ENCODE results near the gene CADPS2. TPM values are rescaled to one million over a fixed set of nuclear protein-coding genes. Genes with fewer than 3 reads are reported as not detected.

Gene CADPS2
- total and polyA plus RNA-seq, 4 donors = 16.0 to 76.7 (median 27.7) TPM

DNA sequence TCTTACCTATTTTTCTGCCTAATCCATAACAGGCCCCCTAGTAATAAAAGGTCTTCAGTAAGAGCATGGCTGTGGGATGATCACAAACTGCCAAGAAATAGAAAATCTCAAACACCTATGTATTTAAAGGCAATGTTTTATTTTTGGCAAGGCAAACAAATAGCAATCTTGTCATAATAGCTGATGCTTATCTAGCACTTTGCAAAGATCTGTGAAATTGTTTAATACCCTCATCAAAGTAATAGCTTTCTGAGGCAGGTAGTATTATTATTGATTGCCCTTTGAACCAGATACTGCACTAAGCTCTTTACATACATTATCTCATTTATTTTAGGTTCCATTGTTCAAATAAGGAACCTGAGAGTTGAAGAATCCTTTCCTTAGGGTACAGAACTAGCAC lies 1.6 kb upstream of the CADPS2 start:
- Histone ChIP-seq H3K36me3 (ENCODE audit: control insufficient read depth in 4 of 4, insufficient read depth in 4 of 4, low read length in 4 of 4) (peaks cover 0 to 7% (median 0%) of the 10 kb centered on the region in 4 donors), H3K9me3 (ENCODE audit: control insufficient read depth in 4 of 4, insufficient read depth in 3 of 4, low read length in 3 of 4) (peaks cover 0 to 2% (median 0%) of the 10 kb centered on the region in 4 donors), H3K4me1 (ENCODE audit: control insufficient read depth in 5 of 5, insufficient read depth in 5 of 5, low read length in 5 of 5) (peaks cover 0 to 31% (median 9%) of the 10 kb centered on the region in 5 donors), H3K9ac (ENCODE audit: insufficient read depth in 1 of 2, low read length in 2 of 2) (peak overlapping the region in 1 of 2 donors; percentile 88), H3K27me3 (ENCODE audit: control insufficient read depth in 3 of 3, insufficient read depth in 3 of 3, low read length in 2 of 3) (no peaks in the 10 kb centered on the region), H3K4me3 (no peak overlapping the region), H3K27ac (ENCODE audit: low read depth in 1 of 2, low read length in 1 of 2) (no peak overlapping the region)
- ATAC-seq (ENCODE audit: insufficient read depth, low FRiP score) = no peak
- DNase-seq = no peak
- TF ChIP-seq, protein P1, sequence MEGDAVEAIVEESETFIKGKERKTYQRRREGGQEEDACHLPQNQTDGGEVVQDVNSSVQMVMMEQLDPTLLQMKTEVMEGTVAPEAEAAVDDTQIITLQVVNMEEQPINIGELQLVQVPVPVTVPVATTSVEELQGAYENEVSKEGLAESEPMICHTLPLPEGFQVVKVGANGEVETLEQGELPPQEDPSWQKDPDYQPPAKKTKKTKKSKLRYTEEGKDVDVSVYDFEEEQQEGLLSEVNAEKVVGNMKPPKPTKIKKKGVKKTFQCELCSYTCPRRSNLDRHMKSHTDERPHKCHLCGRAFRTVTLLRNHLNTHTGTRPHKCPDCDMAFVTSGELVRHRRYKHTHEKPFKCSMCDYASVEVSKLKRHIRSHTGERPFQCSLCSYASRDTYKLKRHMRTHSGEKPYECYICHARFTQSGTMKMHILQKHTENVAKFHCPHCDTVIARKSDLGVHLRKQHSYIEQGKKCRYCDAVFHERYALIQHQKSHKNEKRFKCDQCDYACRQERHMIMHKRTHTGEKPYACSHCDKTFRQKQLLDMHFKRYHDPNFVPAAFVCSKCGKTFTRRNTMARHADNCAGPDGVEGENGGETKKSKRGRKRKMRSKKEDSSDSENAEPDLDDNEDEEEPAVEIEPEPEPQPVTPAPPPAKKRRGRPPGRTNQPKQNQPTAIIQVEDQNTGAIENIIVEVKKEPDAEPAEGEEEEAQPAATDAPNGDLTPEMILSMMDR (IDR thresholded peaks at IDR 0.05; ENCODE audit: control extremely low read depth, extremely low read depth) = no peak

DNA sequence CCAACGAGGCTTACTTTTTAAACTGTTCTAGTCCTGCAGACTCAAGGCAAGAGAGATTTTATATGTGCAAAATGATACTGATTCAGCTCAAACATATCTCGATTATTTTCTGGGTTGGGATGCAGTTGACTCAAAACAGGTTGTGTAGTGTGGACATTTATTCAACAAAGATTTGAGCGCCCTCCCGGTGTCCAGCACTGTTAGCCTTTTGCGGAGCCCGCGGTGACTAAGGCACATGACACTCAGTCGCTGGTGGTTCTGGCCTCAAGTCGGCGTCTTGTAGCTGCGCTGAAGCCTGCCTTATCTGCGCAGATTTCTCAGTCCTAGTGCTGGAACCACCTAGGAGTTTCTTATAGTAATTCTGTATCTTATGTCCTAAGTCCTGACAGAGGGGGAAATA lies 938 bp upstream of the CADPS2 start:
- DNase-seq = peak; percentile 76 to 89 (median 88)
- Histone ChIP-seq H3K4me3 (no peak overlapping the region), H3K27me3 (ENCODE audit: control insufficient read depth in 3 of 3, insufficient read depth in 3 of 3, low read length in 2 of 3) (no peaks in the 10 kb centered on the region), H3K36me3 (ENCODE audit: control insufficient read depth in 4 of 4, insufficient read depth in 4 of 4, low read length in 4 of 4) (peaks cover 0 to 7% (median 0%) of the 10 kb centered on the region in 4 donors), H3K27ac (ENCODE audit: low read depth in 1 of 2, low read length in 1 of 2) (no peak overlapping the region), H3K4me1 (ENCODE audit: control insufficient read depth in 5 of 5, insufficient read depth in 5 of 5, low read length in 5 of 5) (peaks cover 0 to 36% (median 12%) of the 10 kb centered on the region in 5 donors), H3K9ac (ENCODE audit: insufficient read depth in 1 of 2, low read length in 2 of 2) (peak overlapping the region; percentile 39 to 88), H3K9me3 (ENCODE audit: control insufficient read depth in 4 of 4, insufficient read depth in 3 of 4, low read length in 3 of 4) (peaks cover 0 to 2% (median 0%) of the 10 kb centered on the region in 4 donors)
- peak; percentile 45 for ATAC-seq (ENCODE audit: insufficient read depth, low FRiP score)
- WGBS, 2 donors = 1 to 2% methylated on average over 12 of the region's 12 CpGs
- TF ChIP-seq, protein P1 (IDR thresholded peaks at IDR 0.05; ENCODE audit: control extremely low read depth, extremely low read depth) = no peak

DNA sequence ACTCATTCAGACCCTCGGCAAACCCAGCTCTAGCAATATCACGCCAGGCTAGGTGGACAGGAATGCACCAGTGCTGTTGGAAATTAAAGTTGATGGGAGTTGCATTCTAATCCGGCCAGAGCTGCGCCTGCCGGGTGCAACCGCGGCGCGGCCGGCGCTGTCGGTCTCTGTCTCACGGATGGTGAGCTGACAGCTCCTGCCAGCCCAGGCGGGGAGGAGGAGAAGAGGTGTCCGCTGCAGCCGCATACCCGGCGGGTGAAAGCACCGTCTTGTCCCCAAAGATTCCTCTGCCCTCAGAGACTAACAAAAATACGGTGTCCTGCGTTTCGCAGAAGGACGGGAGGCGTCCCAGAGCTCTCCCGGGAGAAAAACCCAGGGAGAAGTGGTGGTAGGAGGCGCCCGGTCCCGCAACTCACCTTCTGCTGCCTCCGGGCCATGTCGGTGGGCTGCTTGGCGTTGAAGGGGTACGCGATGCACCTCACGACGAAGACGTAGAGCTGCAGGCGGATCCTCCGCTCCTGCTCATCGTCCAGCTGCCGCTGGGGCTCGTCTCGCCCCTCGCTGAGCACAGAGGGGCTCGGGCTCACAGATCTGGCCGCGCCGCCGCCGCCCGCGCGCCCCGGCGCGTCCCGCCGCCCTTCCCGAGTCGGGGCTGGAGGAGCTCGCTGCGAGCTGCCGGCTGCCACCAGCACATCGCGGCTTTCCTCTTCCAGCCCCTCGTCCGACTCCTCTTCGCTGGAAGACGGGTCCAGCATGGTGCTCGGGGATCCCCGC lies 490 bp downstream of the CADPS2 start:
- ATAC-seq (ENCODE audit: insufficient read depth, low FRiP score) (peak; percentile 46), DNase-seq (peak in 2 of 3 donors; percentile 51 to 56)
- no peaks in the 10 kb centered on the region for H3K27me3 ChIP-seq (ENCODE audit: control insufficient read depth in 3 of 3, insufficient read depth in 3 of 3, low read length in 2 of 3)
- H3K36me3 ChIP-seq (ENCODE audit: control insufficient read depth in 4 of 4, insufficient read depth in 4 of 4, low read length in 4 of 4) = peaks cover 0 to 7% (median 0%) of the 10 kb centered on the region in 4 donors
- H3K4me1 ChIP-seq (ENCODE audit: control insufficient read depth in 5 of 5, insufficient read depth in 5 of 5, low read length in 5 of 5) = peaks cover 0 to 48% (median 12%) of the 10 kb centered on the region in 5 donors
- H3K27ac ChIP-seq (ENCODE audit: low read depth in 1 of 2, low read length in 1 of 2) = peak overlapping the region; percentile 83 to 99
- peak overlapping the region; percentile 79 to 93 for H3K9ac ChIP-seq (ENCODE audit: insufficient read depth in 1 of 2, low read length in 2 of 2)
- peak overlapping the region; percentile 92 for H3K4me3 ChIP-seq
- peaks cover 0 to 2% (median 0%) of the 10 kb centered on the region in 4 donors for H3K9me3 ChIP-seq (ENCODE audit: control insufficient read depth in 4 of 4, insufficient read depth in 3 of 4, low read length in 3 of 4)
- 1 to 2% methylated on average over 51 to 70 of the region's 70 CpGs for WGBS, 2 donors
- TF ChIP-seq, protein P1 (IDR thresholded peaks at IDR 0.05; ENCODE audit: control extremely low read depth, extremely low read depth) = no peak

Measured in lung (tissue), 12 donors.